ENCODE results near the gene SLC7A9. TPM values are rescaled to one million over a fixed set of nuclear protein-coding genes. Genes with fewer than 3 reads are reported as not detected.
"Not testable (repeated sequence)": the region's sequence is repeated elsewhere in the genome, so short reads cannot be mapped to it uniquely, and the experiment has no call there.

Gene SLC7A9
- total RNA-seq, 1 donor from 2014 or later, result not detected

GRCh38 chr19:32887572-32888215 lies 18.1 kb upstream of the SLC7A9 start:
- DNase-seq (ENCODE audit: low spot score), result no peak
- intact Hi-C loops (cut with DNase I), result no loop called here

- intact Hi-C loops (cut with DNase I), result no loop called here
- DNase-seq (ENCODE audit: low spot score), result no peak
Measured at GRCh38 chr19:32886241-32886640, 16.7 kb upstream of the SLC7A9 start.

- intact Hi-C loops (cut with DNase I), result not testable (repeated sequence)
Measured at GRCh38 chr19:32885255-32885654, 15.7 kb upstream of the SLC7A9 start.

GRCh38 chr19:32881766-32882165 lies 12.2 kb upstream of the SLC7A9 start:
- intact Hi-C loops (cut with DNase I), result no loop called here
- peak; percentile 15 for DNase-seq (ENCODE audit: low spot score)

More at GRCh38 chr19:32885255-32885654, 15.7 kb upstream of the SLC7A9 start:
- not testable (repeated sequence) for DNase-seq (ENCODE audit: low spot score)

- intact Hi-C loops (cut with DNase I), result no loop called here
- DNase-seq (ENCODE audit: low spot score), result no peak
Measured at GRCh38 chr19:32880622-32881021, 11.1 kb upstream of the SLC7A9 start.

GRCh38 chr19:32879741-32880140 lies 10.2 kb upstream of the SLC7A9 start:
- DNase-seq (ENCODE audit: low spot score), result peak; percentile 38
- intact Hi-C loops (cut with DNase I), result no loop called here

- intact Hi-C loops (cut with DNase I), result no loop called here
- DNase-seq (ENCODE audit: low spot score), result peak; percentile 68
Measured at GRCh38 chr19:32878988-32879387, 9.4 kb upstream of the SLC7A9 start.

- intact Hi-C loops (cut with DNase I), result no loop called here
- peak; percentile 61 for DNase-seq (ENCODE audit: low spot score)
Measured at GRCh38 chr19:32877977-32878745, 8.6 kb upstream of the SLC7A9 start.

- intact Hi-C loops (cut with DNase I), result no loop called here
- peak; percentile 22 for DNase-seq (ENCODE audit: low spot score)
Measured at GRCh38 chr19:32877323-32877912, 7.9 kb upstream of the SLC7A9 start.

GRCh38 chr19:32876919-32877285 lies 7.3 kb upstream of the SLC7A9 start:
- DNase-seq (ENCODE audit: low spot score), result no peak
- intact Hi-C loops (cut with DNase I), result no loop called here

GRCh38 chr19:32876236-32876918 lies 6.8 kb upstream of the SLC7A9 start:
- intact Hi-C loops (cut with DNase I), result no loop called here
- no peak for DNase-seq (ENCODE audit: low spot score)

- intact Hi-C loops (cut with DNase I), result no loop called here
- DNase-seq (ENCODE audit: low spot score), result no peak
Measured at GRCh38 chr19:32875428-32875827, 5.9 kb upstream of the SLC7A9 start.

GRCh38 chr19:32874605-32875004 lies 5.0 kb upstream of the SLC7A9 start:
- no peak for DNase-seq (ENCODE audit: low spot score)
- intact Hi-C loops (cut with DNase I), result no loop called here

GRCh38 chr19:32873247-32873959 lies 3.8 kb upstream of the SLC7A9 start:
- intact Hi-C loops (cut with DNase I), result no loop called here
- DNase-seq (ENCODE audit: low spot score), result no peak

- DNase-seq (ENCODE audit: low spot score), result no peak
- intact Hi-C loops (cut with DNase I), result no loop called here
Measured at GRCh38 chr19:32872391-32872790, 2.8 kb upstream of the SLC7A9 start.

- no peak for DNase-seq (ENCODE audit: low spot score)
- intact Hi-C loops (cut with DNase I), result no loop called here
Measured at GRCh38 chr19:32870981-32871451, 1.4 kb upstream of the SLC7A9 start.

GRCh38 chr19:32869966-32870573 lies 503 bp upstream of the SLC7A9 start:
- intact Hi-C loops (cut with DNase I), result no loop called here
- DNase-seq (ENCODE audit: low spot score), result no peak

- no peak for DNase-seq (ENCODE audit: low spot score)
- intact Hi-C loops (cut with DNase I), result no loop called here
Measured at GRCh38 chr19:32868206-32868950, 1.2 kb downstream of the SLC7A9 start.

Data from cardiac septum (tissue), 1 donor.